NCI-H1105 (cell line): ENCODE results near the gene STRBP.
"Not testable (repeated sequence)": the region's sequence is repeated elsewhere in the genome, so short reads cannot be mapped to it uniquely, and the experiment has no call there.

ENCODE experiments used
- DNase-seq: peaks from one replicate; lab custom pipeline; 2025; lab: John Stamatoyannopoulos, UW

Gene STRBP

GRCh38 chr9:123268465-123269259 is at the start of gene STRBP:
Gene STRBP (minus strand): TSS chr9:123268586. CDS start chr9:123184134, 84,452 bp downstream.
- DNase-seq = peak; percentile 90

DNA sequence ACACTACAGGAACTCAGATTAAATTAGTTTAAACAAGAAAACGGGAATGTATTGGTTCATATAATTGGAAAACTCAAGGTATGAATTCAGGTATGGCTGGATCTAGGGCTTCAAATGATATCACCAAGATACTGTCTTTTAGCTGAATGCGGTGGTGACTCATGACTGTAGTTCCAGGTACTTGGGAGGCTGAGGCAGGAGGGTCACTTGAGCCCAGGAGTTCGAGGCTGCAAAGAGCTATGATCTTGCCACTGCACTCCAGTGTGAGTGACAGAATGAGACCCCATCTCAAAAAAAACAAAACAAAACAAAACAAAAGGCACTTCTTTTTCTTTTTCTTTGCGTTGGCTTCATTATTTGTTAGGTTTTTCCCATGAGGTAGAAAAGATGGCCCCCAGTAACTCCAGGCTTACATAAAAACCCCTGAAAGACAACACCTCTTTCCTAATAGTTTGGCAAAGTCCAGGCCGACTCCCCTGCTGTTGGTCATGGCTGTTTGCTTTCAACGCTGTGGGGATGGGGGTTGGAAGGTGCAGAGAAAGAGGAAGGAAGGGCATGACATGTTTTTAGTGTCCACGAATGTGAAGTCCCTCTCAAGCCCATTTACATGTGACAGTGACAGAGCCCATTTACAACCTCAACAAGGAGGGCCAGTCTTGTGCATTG is 47.8 kb upstream of the STRBP start:
- DNase-seq = no peak

GRCh38 chr9:123315635-123316034 is 47.2 kb upstream of the STRBP start:
- DNase-seq = no peak

DNA sequence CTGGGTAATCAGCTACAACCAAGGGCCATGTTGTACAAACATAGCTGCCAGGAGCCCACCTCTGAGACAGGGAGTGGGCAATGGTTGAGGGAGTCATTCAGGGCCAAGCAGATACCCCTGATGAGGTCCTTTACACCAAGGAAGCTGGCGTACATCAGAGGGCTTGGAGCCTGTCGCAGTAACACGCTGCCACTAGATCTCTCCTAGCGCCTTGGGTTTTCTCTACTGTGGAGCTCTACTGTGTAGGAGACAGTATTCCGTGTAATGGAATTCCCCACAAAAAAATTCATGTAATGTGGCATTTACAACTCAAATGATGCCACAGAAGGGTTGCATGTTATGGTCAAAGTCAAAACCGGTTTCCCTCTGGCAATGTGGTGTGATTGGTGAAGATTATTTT is 46.2 kb upstream of the STRBP start:
- no peak for DNase-seq

DNA sequence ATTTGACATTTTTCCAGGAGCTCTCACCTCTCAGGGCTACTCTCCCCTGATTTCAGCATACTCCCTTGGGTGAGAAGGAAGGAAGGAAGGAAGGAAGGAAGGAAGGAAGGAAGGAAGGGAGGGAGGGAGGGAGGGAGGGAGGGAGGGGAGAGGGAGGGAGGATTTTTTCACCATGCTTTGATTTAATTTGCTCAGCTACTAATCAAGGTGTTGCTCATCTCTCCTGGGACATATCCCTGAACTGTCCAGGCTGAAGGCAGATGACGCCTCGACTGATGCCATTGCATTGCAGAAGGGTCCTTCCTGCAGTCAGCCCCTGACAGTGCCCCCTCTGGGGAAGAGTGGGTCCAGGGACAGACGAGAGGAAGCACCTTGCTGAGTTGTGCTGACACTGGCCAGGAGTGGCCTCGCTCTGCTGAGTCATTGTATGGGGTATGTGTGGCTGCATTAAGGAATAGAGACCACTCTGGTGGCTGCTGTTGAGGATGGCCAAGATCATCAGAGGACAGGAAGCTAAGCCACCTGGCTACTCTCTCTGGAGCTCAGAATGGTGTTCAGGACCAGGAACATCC is 44.0 kb upstream of the STRBP start:
- no peak for DNase-seq

GRCh38 chr9:123311250-123311752 is 42.9 kb upstream of the STRBP start:
- no peak for DNase-seq

GRCh38 chr9:123310551-123311249 is 42.3 kb upstream of the STRBP start:
- DNase-seq = no peak

GRCh38 chr9:123309611-123310010 is 41.2 kb upstream of the STRBP start:
- DNase-seq = no peak

DNA sequence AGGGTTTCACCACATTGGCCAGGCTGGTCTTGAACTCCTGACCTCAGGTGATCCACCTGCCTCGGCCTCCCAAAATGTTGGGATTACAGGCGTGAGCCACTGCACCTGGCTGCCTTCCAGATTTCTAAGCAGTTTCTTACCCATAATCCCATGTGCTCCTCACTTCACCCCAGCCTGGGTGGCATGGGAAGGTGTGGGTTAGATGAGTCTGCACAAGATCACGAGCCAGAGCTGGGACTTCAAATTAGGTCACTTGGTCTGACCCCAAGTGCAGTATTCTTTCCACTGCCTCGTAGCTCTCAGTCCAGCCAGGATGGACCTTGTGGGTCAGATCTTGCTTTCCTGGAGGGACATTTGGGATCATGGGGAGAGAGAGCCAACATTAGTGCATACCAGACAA is 37.5 kb upstream of the STRBP start:
- no peak for DNase-seq

DNA sequence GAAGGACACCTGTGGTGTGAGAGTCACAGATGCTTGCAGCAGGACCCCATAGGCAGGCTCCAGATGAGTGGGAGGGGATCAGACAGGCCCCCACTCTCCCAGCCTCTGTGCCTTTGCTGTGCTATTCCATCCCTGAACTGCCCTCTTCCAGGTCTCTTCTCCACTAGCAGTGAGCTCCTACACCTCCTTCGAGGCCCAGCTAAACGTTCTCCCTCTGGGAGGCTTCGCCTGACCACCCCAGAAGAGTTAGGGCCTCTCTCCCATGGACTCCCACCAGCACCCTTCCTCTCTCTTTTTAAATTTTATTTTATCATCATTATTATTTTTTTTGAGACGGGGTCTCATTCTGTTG is 35.9 kb upstream of the STRBP start:
- DNase-seq = no peak

- no peak for DNase-seq
Observed at GRCh38 chr9:123302348-123303214, 34.2 kb upstream of the STRBP start.

- not testable (repeated sequence) for DNase-seq
Observed at GRCh38 chr9:123301936-123302335, 33.5 kb upstream of the STRBP start.

- DNase-seq = no peak
Observed at GRCh38 chr9:123300554-123300953, 32.2 kb upstream of the STRBP start.

GRCh38 chr9:123299558-123300126 is 31.3 kb upstream of the STRBP start:
- no peak for DNase-seq

DNA sequence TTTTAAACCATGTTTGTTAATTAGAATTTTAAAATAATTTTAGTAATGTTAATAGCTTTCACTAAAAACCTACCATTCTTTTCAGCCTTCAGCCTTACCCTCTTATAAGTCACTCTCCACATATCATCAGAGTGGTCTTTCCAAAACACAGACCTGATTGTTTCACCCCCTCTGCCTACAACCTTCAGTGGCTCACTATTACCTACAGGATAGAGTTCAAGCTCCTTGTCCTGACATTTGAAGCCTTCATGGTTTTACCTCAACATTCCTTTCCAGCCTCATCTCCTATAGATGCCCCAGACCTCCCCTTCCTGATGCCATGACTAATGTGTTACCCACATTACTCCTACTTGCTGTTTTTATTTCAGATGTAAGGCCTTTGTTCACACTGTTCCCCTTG is 27.8 kb upstream of the STRBP start:
- no peak for DNase-seq

GRCh38 chr9:123291736-123292135 is 23.4 kb upstream of the STRBP start:
- no peak for DNase-seq

DNA sequence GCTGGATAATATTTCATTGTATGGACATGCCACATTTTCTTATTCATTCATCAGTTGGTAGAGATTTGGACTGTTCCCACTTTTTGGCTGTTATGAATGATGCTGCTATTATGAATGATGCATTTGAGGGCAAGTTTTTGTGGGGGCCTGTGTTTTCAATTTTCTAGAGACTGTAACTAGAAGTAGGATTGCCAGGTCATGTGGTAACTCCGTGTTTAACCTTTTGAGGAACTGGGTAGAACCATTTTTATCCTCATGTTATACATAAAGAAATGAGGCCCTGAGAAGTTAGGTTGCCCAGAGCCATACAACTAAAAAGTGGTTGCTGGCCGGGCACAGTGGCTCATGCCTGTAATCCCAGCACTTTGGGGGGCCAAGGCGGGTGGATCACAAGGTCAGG is 22.4 kb upstream of the STRBP start:
- DNase-seq = no peak

GRCh38 chr9:123287639-123288038 is 19.3 kb upstream of the STRBP start:
- no peak for DNase-seq

- no peak for DNase-seq
Observed at GRCh38 chr9:123286324-123286723, 17.9 kb upstream of the STRBP start.

- DNase-seq = no peak
Observed at GRCh38 chr9:123284656-123285055, 16.3 kb upstream of the STRBP start.

DNA sequence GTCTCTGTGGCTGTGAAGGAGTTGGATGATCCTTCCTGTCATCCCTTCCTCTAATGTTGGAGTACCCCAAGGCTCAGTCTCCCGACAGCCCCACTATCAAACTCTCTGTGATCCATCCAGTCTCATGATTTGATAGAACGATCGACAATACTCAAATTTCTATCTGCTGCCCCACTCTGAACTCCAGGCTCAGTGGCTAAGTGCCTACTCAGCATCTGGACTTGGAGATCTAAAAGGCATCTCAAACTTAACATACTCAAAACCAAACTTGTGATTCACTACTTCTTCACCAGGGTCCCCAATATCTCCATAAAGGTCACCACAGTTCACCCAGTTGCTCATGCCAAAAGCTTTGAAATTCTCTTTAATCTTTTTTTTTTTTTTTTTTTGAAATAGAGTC is 15.1 kb upstream of the STRBP start:
- no peak for DNase-seq
